Measurements from ENCODE around the gene RANBP10.

RANBP10 gene

GRCh38 chr16:67828651-67829050 is 22.3 kb upstream of the RANBP10 start:
- no peak overlapping the region for H3K4me3 ChIP-seq (ENCODE audit: insufficient read depth, low read depth, low read length, poor library complexity, severe bottlenecking)
- H3K27me3 ChIP-seq (replicated peaks; ENCODE audit: control insufficient read depth, insufficient read depth, low read length, poor library complexity, severe bottlenecking): no peaks in the 10 kb centered on the region
- H3K27ac ChIP-seq (ENCODE audit: insufficient read depth, low read length, poor library complexity, severe bottlenecking): no peak overlapping the region
- peaks cover 42% of the 10 kb centered on the region for H3K36me3 ChIP-seq (ENCODE audit: control insufficient read depth, insufficient read depth, low read length)
- no peak for DNase-seq
- H3K9me3 ChIP-seq (ENCODE audit: control insufficient read depth, low read length): no peaks in the 10 kb centered on the region
- peaks cover 5% of the 10 kb centered on the region for H3K4me1 ChIP-seq (ENCODE audit: control insufficient read depth, insufficient read depth, low read length, poor library complexity, severe bottlenecking)

DNA sequence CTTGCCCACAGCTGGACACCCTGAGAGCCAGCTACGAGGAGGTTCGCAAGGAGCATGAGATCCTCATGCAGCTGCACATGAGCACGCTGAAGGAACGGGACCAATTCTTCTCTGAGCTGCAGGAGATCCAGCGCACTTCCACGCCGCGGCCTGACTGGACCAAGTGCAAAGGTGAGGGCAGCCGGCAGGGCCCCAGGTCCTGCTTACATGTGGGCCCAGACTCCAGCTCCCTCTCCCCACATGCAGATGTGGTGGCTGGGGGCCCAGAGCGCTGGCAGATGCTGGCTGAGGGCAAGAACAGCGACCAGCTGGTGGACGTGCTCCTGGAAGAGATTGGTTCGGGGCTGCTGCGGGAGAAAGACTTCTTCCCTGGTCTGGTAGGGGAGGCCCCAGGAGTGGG is 19.5 kb upstream of the RANBP10 start:
- DNase-seq: no peak
- H3K36me3 ChIP-seq (ENCODE audit: control insufficient read depth, insufficient read depth, low read length): peaks cover 30% of the 10 kb centered on the region
- H3K9me3 ChIP-seq (ENCODE audit: control insufficient read depth, low read length): no peaks in the 10 kb centered on the region
- H3K4me1 ChIP-seq (ENCODE audit: control insufficient read depth, insufficient read depth, low read length, poor library complexity, severe bottlenecking): no peaks in the 10 kb centered on the region
- no peaks in the 10 kb centered on the region for H3K27me3 ChIP-seq (replicated peaks; ENCODE audit: control insufficient read depth, insufficient read depth, low read length, poor library complexity, severe bottlenecking)
- H3K27ac ChIP-seq (ENCODE audit: insufficient read depth, low read length, poor library complexity, severe bottlenecking): no peak overlapping the region
- H3K4me3 ChIP-seq (ENCODE audit: insufficient read depth, low read depth, low read length, poor library complexity, severe bottlenecking): no peak overlapping the region

DNA sequence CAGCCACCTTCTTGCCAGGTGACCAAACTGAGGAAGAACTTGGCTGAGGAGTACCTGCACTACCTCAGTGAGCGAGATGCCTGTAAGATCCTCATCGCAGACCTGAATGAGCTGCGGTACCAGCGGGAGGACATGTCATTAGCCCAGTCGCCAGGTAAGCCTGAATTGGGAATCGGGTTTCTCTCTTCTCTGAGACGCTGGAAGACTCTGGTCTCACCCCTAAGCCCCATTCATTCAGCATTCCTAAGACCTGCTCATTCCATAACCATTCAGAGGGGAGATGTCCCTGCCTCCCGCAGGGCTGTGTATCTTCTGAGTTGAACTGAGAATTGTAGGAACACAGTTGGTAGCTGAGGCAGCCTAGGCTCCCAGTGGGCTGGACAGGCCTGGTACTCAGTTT is 18.8 kb upstream of the RANBP10 start:
- no peaks in the 10 kb centered on the region for H3K27me3 ChIP-seq (replicated peaks; ENCODE audit: control insufficient read depth, insufficient read depth, low read length, poor library complexity, severe bottlenecking)
- no peak overlapping the region for H3K4me3 ChIP-seq (ENCODE audit: insufficient read depth, low read depth, low read length, poor library complexity, severe bottlenecking)
- no peaks in the 10 kb centered on the region for H3K4me1 ChIP-seq (ENCODE audit: control insufficient read depth, insufficient read depth, low read length, poor library complexity, severe bottlenecking)
- peaks cover 25% of the 10 kb centered on the region for H3K36me3 ChIP-seq (ENCODE audit: control insufficient read depth, insufficient read depth, low read length)
- no peak overlapping the region for H3K27ac ChIP-seq (ENCODE audit: insufficient read depth, low read length, poor library complexity, severe bottlenecking)
- no peaks in the 10 kb centered on the region for H3K9me3 ChIP-seq (ENCODE audit: control insufficient read depth, low read length)
- no peak for DNase-seq

DNA sequence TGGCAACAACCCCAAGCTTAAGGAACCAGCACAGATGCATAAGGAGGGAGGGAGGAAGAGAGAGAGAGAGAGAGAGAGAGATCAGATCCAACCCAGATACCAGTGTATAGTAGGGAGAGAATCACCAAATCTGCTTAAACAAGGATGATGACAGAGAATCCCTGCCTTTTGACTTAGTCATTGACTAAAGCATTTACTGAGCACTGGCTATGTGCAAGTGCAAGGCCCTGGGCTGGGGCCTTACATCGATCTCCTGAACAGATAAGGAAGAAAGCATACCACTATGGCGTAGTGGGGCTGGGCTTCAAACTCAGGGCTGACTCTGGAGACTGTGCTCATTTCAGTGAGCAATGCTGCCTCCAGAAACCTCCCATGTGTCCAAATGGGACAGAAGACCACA is 16.2 kb upstream of the RANBP10 start:
- H3K4me3 ChIP-seq (ENCODE audit: insufficient read depth, low read depth, low read length, poor library complexity, severe bottlenecking): no peak overlapping the region
- H3K36me3 ChIP-seq (ENCODE audit: control insufficient read depth, insufficient read depth, low read length): peaks cover 5% of the 10 kb centered on the region
- H3K27ac ChIP-seq (ENCODE audit: insufficient read depth, low read length, poor library complexity, severe bottlenecking): no peak overlapping the region
- no peaks in the 10 kb centered on the region for H3K9me3 ChIP-seq (ENCODE audit: control insufficient read depth, low read length)
- no peaks in the 10 kb centered on the region for H3K4me1 ChIP-seq (ENCODE audit: control insufficient read depth, insufficient read depth, low read length, poor library complexity, severe bottlenecking)
- no peaks in the 10 kb centered on the region for H3K27me3 ChIP-seq (replicated peaks; ENCODE audit: control insufficient read depth, insufficient read depth, low read length, poor library complexity, severe bottlenecking)
- DNase-seq: no peak

DNA sequence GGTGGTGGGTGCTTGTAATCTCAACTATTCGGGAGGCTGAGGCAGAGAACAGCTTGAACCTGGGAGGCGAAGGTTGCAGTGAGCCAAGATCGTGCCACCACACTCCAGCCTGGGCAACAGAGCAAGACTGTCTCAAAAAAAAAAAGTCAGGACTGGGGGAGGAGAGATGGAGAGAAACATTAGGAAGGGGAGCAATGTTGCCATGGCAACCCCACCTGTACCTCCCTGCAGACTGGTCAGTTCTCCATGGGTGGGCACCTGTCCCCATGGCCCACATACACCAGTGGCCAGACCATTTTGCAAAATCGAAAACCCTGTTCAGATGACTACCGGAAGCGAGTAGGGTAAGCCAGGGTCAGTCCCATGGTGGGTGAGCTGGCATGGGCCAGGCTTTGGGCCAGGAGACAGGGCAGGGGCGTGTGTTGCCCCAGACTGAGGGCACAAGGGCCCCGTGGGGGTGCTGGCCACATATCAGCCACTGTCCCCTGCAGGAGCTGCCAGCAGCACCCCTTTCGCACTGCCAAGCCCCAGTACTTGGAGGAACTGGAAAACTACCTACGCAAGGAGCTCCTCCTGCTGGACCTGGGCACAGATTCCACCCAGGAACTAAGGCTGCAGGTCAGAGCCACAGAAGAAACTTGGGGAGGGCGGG is 14.4 kb upstream of the RANBP10 start:
- no peaks in the 10 kb centered on the region for H3K9me3 ChIP-seq (ENCODE audit: control insufficient read depth, low read length)
- no peaks in the 10 kb centered on the region for H3K36me3 ChIP-seq (ENCODE audit: control insufficient read depth, insufficient read depth, low read length)
- H3K4me1 ChIP-seq (ENCODE audit: control insufficient read depth, insufficient read depth, low read length, poor library complexity, severe bottlenecking): no peaks in the 10 kb centered on the region
- no peak overlapping the region for H3K4me3 ChIP-seq (ENCODE audit: insufficient read depth, low read depth, low read length, poor library complexity, severe bottlenecking)
- H3K27me3 ChIP-seq (replicated peaks; ENCODE audit: control insufficient read depth, insufficient read depth, low read length, poor library complexity, severe bottlenecking): no peaks in the 10 kb centered on the region
- no peak overlapping the region for H3K27ac ChIP-seq (ENCODE audit: insufficient read depth, low read length, poor library complexity, severe bottlenecking)
- no peak for DNase-seq

DNA sequence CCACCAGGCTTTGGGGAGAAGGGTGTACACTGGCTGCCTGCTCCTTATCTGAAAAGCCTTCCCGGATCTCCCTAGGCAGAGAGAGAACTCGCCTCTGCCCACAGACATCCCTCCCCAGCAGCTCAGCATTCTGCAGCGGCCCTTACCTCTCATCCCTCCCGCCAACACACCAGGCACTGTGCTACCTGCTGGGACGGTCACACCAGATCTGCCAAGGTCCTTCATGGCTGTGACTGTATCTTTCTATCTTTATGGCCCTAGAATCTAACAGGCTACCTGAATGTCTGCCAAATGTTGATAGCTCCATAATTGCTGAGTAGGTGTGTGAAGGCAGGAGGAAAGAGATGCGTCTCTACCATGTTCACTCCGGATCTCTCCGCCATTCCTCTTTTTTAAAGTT is 8.2 kb upstream of the RANBP10 start:
- DNase-seq: no peak
- no peak overlapping the region for H3K27ac ChIP-seq (ENCODE audit: insufficient read depth, low read length, poor library complexity, severe bottlenecking)
- no peaks in the 10 kb centered on the region for H3K4me1 ChIP-seq (ENCODE audit: control insufficient read depth, insufficient read depth, low read length, poor library complexity, severe bottlenecking)
- no peaks in the 10 kb centered on the region for H3K9me3 ChIP-seq (ENCODE audit: control insufficient read depth, low read length)
- no peak overlapping the region for H3K4me3 ChIP-seq (ENCODE audit: insufficient read depth, low read depth, low read length, poor library complexity, severe bottlenecking)
- no peaks in the 10 kb centered on the region for H3K36me3 ChIP-seq (ENCODE audit: control insufficient read depth, insufficient read depth, low read length)
- no peaks in the 10 kb centered on the region for H3K27me3 ChIP-seq (replicated peaks; ENCODE audit: control insufficient read depth, insufficient read depth, low read length, poor library complexity, severe bottlenecking)

- Histone ChIP-seq H3K4me1 (ENCODE audit: control insufficient read depth, insufficient read depth, low read length, poor library complexity, severe bottlenecking) (peaks cover 4% of the 10 kb centered on the region), H3K4me3 (ENCODE audit: insufficient read depth, low read depth, low read length, poor library complexity, severe bottlenecking) (no peak overlapping the region), H3K9me3 (ENCODE audit: control insufficient read depth, low read length) (no peaks in the 10 kb centered on the region), H3K27me3 (replicated peaks; ENCODE audit: control insufficient read depth, insufficient read depth, low read length, poor library complexity, severe bottlenecking) (no peaks in the 10 kb centered on the region), H3K27ac (ENCODE audit: insufficient read depth, low read length, poor library complexity, severe bottlenecking) (no peak overlapping the region), H3K36me3 (ENCODE audit: control insufficient read depth, insufficient read depth, low read length) (no peaks in the 10 kb centered on the region)
- DNase-seq: no peak
These were observed 5.5 kb upstream of the RANBP10 start for GRCh38 chr16:67811899-67812298.

DNA sequence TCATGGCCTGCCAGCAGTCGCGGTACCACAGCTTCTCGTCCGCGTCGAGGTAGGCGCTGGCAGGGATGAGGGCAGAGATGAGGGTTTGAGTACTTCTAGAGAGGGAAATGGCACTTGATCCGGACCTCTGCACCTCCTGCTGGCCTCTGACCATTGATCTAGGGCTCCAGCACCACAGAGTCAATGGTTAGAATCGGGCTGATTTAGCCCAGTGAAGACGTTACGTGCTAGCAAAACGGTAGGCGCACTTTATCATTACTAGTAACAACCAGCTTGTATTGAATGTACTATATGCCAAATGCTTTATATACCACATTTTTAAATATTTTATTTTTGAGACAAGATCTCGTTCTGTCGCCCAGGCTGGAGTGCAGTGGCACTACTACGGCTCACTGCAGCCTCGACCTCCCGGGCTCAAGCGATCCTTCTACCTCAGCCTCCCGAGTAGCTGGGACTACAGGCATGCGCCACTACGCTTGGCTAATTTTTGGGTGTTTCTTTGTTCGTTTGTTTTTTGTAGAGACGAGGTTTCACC is 855 bp upstream of the RANBP10 start:
- no peaks in the 10 kb centered on the region for H3K27me3 ChIP-seq (replicated peaks; ENCODE audit: control insufficient read depth, insufficient read depth, low read length, poor library complexity, severe bottlenecking)
- H3K36me3 ChIP-seq (ENCODE audit: control insufficient read depth, insufficient read depth, low read length): no peaks in the 10 kb centered on the region
- peaks cover 24% of the 10 kb centered on the region for H3K4me1 ChIP-seq (ENCODE audit: control insufficient read depth, insufficient read depth, low read length, poor library complexity, severe bottlenecking)
- DNase-seq: no peak
- H3K9me3 ChIP-seq (ENCODE audit: control insufficient read depth, low read length): no peaks in the 10 kb centered on the region
- peak overlapping the region; percentile 98 for H3K4me3 ChIP-seq (ENCODE audit: insufficient read depth, low read depth, low read length, poor library complexity, severe bottlenecking)
- peak overlapping the region; percentile 68 for H3K27ac ChIP-seq (ENCODE audit: insufficient read depth, low read length, poor library complexity, severe bottlenecking)

DNA sequence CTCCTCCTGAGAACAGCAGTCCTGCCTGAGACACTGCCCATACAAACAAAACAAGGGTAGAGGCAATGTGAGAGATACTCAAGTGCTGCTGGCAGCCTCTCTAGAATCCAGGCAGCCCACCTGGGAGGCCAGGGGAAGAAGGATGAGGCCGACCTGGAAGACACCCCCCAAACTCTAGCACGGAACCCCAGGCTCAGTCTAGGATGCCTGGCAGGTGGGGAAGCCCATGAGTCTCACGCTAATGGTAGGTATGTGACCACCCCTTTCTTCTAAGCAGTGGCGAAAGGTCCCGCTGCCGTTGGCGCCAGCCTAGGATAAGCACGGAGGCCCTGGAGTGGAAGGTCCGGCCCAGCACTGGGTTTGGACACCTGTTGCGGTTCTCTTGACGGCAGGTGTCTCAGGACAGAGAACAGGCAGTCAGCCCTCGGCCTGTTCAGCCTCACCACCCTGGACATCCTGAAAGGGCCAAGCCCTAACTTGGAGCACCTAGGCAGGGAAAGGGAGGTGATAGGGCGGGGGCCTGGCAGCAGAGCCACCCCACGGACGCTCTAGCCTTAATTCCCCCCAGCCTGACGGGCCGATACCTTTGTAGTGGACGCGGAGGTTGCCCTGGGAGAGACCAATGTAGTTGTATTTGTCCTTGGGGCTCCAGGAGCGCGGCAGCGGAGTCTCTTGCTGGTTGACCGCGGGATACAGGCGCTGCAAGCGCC is 487 bp downstream of the RANBP10 start:
- no peak for DNase-seq
- Histone ChIP-seq H3K27ac (ENCODE audit: insufficient read depth, low read length, poor library complexity, severe bottlenecking) (peak overlapping the region; percentile 68), H3K36me3 (ENCODE audit: control insufficient read depth, insufficient read depth, low read length) (no peaks in the 10 kb centered on the region), H3K9me3 (ENCODE audit: control insufficient read depth, low read length) (no peaks in the 10 kb centered on the region), H3K4me1 (ENCODE audit: control insufficient read depth, insufficient read depth, low read length, poor library complexity, severe bottlenecking) (peaks cover 36% of the 10 kb centered on the region), H3K27me3 (replicated peaks; ENCODE audit: control insufficient read depth, insufficient read depth, low read length, poor library complexity, severe bottlenecking) (no peaks in the 10 kb centered on the region), H3K4me3 (ENCODE audit: insufficient read depth, low read depth, low read length, poor library complexity, severe bottlenecking) (peak overlapping the region; percentile 98)

DNA sequence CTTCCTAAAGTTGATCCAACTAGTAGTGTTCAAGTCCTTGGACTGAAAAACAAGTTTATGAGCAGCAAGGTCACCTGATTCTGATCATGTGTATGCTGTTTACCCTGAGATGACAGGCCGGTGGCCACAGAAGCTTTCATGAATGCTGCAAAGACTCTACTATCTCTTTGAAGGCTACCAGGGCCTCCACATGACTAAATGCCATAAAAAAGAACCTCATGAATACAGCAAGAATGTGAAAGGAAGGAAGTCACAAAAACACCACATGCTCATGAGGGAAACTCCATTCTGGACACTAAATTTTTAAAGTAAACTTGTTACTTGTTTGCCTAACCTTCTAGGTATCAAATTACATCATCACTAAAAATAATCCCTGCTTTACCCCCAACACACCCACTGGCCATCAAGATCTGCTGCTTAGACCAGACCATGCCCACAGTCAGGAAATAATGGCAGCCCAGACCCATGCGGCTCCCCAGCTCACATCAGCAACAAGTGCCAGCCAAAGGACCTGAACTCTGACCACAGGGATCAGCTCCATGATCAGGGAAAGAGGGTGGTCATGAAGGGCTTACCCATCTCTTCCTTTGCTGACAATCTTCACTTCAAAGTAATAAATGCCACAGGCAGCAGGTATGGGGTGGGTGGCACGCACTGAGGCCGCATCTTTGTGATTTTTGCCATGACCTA is 1.4 kb downstream of the RANBP10 start:
- DNase-seq: no peak
- Histone ChIP-seq H3K27me3 (replicated peaks; ENCODE audit: control insufficient read depth, insufficient read depth, low read length, poor library complexity, severe bottlenecking) (no peaks in the 10 kb centered on the region), H3K36me3 (ENCODE audit: control insufficient read depth, insufficient read depth, low read length) (no peaks in the 10 kb centered on the region), H3K4me1 (ENCODE audit: control insufficient read depth, insufficient read depth, low read length, poor library complexity, severe bottlenecking) (peaks cover 36% of the 10 kb centered on the region), H3K27ac (ENCODE audit: insufficient read depth, low read length, poor library complexity, severe bottlenecking) (no peak overlapping the region), H3K4me3 (ENCODE audit: insufficient read depth, low read depth, low read length, poor library complexity, severe bottlenecking) (peak overlapping the region; percentile 98), H3K9me3 (ENCODE audit: control insufficient read depth, low read length) (no peaks in the 10 kb centered on the region)

Data from effector memory CD4-positive, alpha-beta T cell (primary cell).